Peyer's patch (tissue), 4 donors: ENCODE data around the gene NCOA7. TPM values are rescaled to one million over a fixed set of nuclear protein-coding genes. Genes with fewer than 3 reads are reported as not detected.
A peak's percentile ranks its signal among the peaks of the same experiment; 100 is the strongest.
"Not testable (repeated sequence)": the region's sequence is repeated elsewhere in the genome, so short reads cannot be mapped to it uniquely, and the experiment has no call there.

ENCODE experiments used
- DNase-seq, 3 donors: peaks; one replicate each; pipeline ENCODE4 v3.0.0-alpha.2; 2017 to 2019
- H3K27ac ChIP-seq, 4 donors: fragments of 200-600 bp; sonication (generic); one replicate each; pipeline ENCODE4 v1.5.1; 2016 to 2019
- H3K27me3 ChIP-seq, 2 donors: fragments of 200-600 bp; sonication (generic); one replicate each; pipeline ENCODE4 v1.5.1; 2019
- H3K36me3 ChIP-seq, 3 donors: fragments of 200-600 bp; sonication (generic); one replicate each; pipeline ENCODE4 v1.5.1; 2016 to 2019
- H3K4me1 ChIP-seq, 4 donors: fragments of 200-600 bp; sonication (generic); one replicate each; pipeline ENCODE4 v1.5.1; 2016 to 2019
- H3K4me3 ChIP-seq, 4 donors: fragments of 200-600 bp; sonication (generic); 1 replicate in 3 of 4; 2 replicates in 1 of 4; pipeline ENCODE4 v1.5.1; 2016 to 2019; ENCODE audit warnings: mild to moderate bottlenecking in 1 of 4
- H3K9me3 ChIP-seq, 4 donors: fragments of 200-600 bp; sonication (generic); one replicate each; pipeline ENCODE4 v1.5.1; 2016 to 2019; ENCODE audit warnings: mild to moderate bottlenecking in 1 of 4
- CTCF ChIP-seq, 6 experiments: fragments of 450-650 bp in 4 of 6; fragments of 200-600 bp in 2 of 6; sonication (generic) in 1 of 6; IDR thresholded peaks; one replicate each; pipeline ENCODE4 v1.5.1; 2017 to 2019; ENCODE audit warnings: antibody characterized with exemption in 6 of 6, mild to moderate bottlenecking in 3 of 6, moderate library complexity in 1 of 6
- POLR2A ChIP-seq, 2 donors: fragments of 450-650 bp; IDR thresholded peaks; one replicate each; pipeline ENCODE4 v1.5.1; 2017; ENCODE audit warnings: antibody characterized with exemption in 2 of 2, mild to moderate bottlenecking in 2 of 2, moderate library complexity in 2 of 2
- total RNA-seq, 4 donors: library from RNA; depleted of rRNA; stranded (reverse); fragments of >200 nt; gene quantifications; one replicate each; pipeline ENCODE4 v1.1.0, GENCODE V29; 2016

Gene NCOA7
- total RNA-seq, 4 donors from 2014 or later = 15.4 to 80.9 (median 27.7) TPM

- H3K4me1 ChIP-seq = no peaks in the 10 kb centered on the region
- no peak for DNase-seq
- H3K27ac ChIP-seq = no peak overlapping the region
- no peaks in the 10 kb centered on the region for H3K27me3 ChIP-seq
- H3K4me3 ChIP-seq = no peak overlapping the region
- no peak for TF ChIP-seq CTCF (IDR thresholded peaks at IDR 0.05)
- TF ChIP-seq POLR2A (IDR thresholded peaks at IDR 0.05) = no peak
- H3K36me3 ChIP-seq = no peaks in the 10 kb centered on the region
- no peaks in the 10 kb centered on the region for H3K9me3 ChIP-seq
Measured at GRCh38 chr6:125769147-125769783, 21.5 kb upstream of the NCOA7 start.

GRCh38 chr6:125773387-125774341 is 17.1 kb upstream of the NCOA7 start:
- no peaks in the 10 kb centered on the region for H3K9me3 ChIP-seq
- no peak overlapping the region for H3K27ac ChIP-seq
- DNase-seq = no peak
- H3K4me1 ChIP-seq = no peaks in the 10 kb centered on the region
- no peaks in the 10 kb centered on the region for H3K36me3 ChIP-seq
- no peaks in the 10 kb centered on the region for H3K27me3 ChIP-seq
- TF ChIP-seq CTCF (IDR thresholded peaks at IDR 0.05) = no peak
- TF ChIP-seq POLR2A (IDR thresholded peaks at IDR 0.05) = no peak
- no peak overlapping the region for H3K4me3 ChIP-seq

- not testable (repeated sequence) for H3K4me1 ChIP-seq, H3K36me3 ChIP-seq, H3K27me3 ChIP-seq, H3K4me3 ChIP-seq, H3K27ac ChIP-seq, H3K9me3 ChIP-seq, DNase-seq
Measured at GRCh38 chr6:125776107-125776826, 14.5 kb upstream of the NCOA7 start.

- peak in 1 of 2 donors; percentile 17 for TF ChIP-seq POLR2A (IDR thresholded peaks at IDR 0.05)
- peak in 5 of 6 experiments; percentile 30 to 68 (median 64) for TF ChIP-seq CTCF (IDR thresholded peaks at IDR 0.05)
- H3K9me3 ChIP-seq = no peaks in the 10 kb centered on the region
- no peaks in the 10 kb centered on the region for H3K27me3 ChIP-seq
- H3K4me1 ChIP-seq = no peaks in the 10 kb centered on the region
- H3K36me3 ChIP-seq = no peaks in the 10 kb centered on the region
- peak overlapping the region; percentile 86 to 96 (median 90) for H3K27ac ChIP-seq
- peak overlapping the region; percentile 50 to 70 (median 52) for H3K4me3 ChIP-seq
- DNase-seq = peak; percentile 75 to 93 (median 80)
Measured at GRCh38 chr6:125779924-125780539, 10.7 kb upstream of the NCOA7 start.

- H3K27ac ChIP-seq = peak overlapping the region; percentile 86 to 96 (median 90)
- H3K4me1 ChIP-seq = no peaks in the 10 kb centered on the region
- peak overlapping the region; percentile 50 to 70 (median 52) for H3K4me3 ChIP-seq
- no peak for TF ChIP-seq CTCF (IDR thresholded peaks at IDR 0.05)
- peak; percentile 39 for TF ChIP-seq POLR2A (IDR thresholded peaks at IDR 0.05)
- no peaks in the 10 kb centered on the region for H3K27me3 ChIP-seq
- H3K36me3 ChIP-seq = no peaks in the 10 kb centered on the region
- H3K9me3 ChIP-seq = no peaks in the 10 kb centered on the region
- DNase-seq = peak; percentile 68 to 76 (median 69)
Measured at GRCh38 chr6:125780540-125781313, 10.0 kb upstream of the NCOA7 start.
